ENCODE results near the gene FOXP1. TPM values are rescaled to one million over a fixed set of nuclear protein-coding genes. Genes with fewer than 3 reads are reported as not detected.

FOXP1 gene
- total and polyA plus RNA-seq, 9 of the 15 experiments (the other 6 are each of a cell fraction or from before 2014, with no cell fraction given), result 7.7 to 34.5 (median 13.7) TPM

- TF ChIP-seq CEBPB (tag; IDR thresholded peaks at IDR 0.05) (no peak), DNMT1 (IDR thresholded peaks at IDR 0.05) (no peak), TOE1 (IDR thresholded peaks at IDR 0.05; ENCODE audit: borderline replicate concordance) (no peak), TOE1 (CRISPR knock-in tag; IDR thresholded peaks at IDR 0.05; ENCODE audit: borderline replicate concordance, low read depth) (no peak)
- TF ChIP-seq, protein P1, sequence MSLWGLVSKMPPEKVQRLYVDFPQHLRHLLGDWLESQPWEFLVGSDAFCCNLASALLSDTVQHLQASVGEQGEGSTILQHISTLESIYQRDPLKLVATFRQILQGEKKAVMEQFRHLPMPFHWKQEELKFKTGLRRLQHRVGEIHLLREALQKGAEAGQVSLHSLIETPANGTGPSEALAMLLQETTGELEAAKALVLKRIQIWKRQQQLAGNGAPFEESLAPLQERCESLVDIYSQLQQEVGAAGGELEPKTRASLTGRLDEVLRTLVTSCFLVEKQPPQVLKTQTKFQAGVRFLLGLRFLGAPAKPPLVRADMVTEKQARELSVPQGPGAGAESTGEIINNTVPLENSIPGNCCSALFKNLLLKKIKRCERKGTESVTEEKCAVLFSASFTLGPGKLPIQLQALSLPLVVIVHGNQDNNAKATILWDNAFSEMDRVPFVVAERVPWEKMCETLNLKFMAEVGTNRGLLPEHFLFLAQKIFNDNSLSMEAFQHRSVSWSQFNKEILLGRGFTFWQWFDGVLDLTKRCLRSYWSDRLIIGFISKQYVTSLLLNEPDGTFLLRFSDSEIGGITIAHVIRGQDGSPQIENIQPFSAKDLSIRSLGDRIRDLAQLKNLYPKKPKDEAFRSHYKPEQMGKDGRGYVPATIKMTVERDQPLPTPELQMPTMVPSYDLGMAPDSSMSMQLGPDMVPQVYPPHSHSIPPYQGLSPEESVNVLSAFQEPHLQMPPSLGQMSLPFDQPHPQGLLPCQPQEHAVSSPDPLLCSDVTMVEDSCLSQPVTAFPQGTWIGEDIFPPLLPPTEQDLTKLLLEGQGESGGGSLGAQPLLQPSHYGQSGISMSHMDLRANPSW (CRISPR knock-in tag; IDR thresholded peaks at IDR 0.05), result no peak
- TF ChIP-seq, protein P2, sequence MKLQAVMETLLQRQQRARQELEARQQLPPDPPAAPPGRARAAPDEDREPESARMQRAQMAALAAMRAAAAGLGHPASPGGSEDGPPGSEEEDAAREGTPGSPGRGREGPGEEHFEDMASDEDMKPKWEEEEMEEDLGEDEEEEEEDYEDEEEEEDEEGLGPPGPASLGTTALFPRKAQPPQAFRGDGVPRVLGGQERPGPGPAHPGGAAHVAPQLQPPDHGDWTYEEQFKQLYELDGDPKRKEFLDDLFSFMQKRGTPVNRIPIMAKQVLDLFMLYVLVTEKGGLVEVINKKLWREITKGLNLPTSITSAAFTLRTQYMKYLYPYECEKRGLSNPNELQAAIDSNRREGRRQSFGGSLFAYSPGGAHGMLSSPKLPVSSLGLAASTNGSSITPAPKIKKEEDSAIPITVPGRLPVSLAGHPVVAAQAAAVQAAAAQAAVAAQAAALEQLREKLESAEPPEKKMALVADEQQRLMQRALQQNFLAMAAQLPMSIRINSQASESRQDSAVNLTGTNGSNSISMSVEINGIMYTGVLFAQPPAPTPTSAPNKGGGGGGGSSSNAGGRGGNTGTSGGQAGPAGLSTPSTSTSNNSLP (IDR thresholded peaks at IDR 0.05; ENCODE audit: borderline replicate concordance, low read depth, low read length), result no peak
Measured at GRCh38 chr3:70972855-70973254, 610.7 kb downstream of the FOXP1 start (continued).

DNA sequence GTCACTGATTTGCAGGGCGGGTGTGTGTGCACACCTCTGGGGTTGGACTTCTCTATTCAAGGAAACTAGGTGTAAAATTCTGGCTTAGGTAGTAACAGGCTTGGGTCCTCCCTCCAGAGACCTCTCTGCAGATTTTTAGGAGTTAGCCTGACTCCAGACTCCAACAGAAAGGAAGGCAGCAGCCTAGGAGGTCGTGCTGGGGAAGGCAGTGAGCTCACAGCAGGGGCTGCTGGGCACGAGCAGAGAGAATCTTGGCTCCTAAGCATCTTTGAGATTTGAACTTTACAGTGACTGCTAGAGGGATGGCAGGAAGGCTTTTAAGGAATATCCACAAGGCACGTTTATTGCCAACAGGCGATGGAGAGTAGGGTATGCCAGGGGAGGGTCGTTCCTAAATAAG is 612.6 kb downstream of the FOXP1 start:
- Histone ChIP-seq H3K36me3 (ENCODE audit: control insufficient read depth, insufficient read depth, low read length) (peaks cover 80% of the 10 kb centered on the region; the same call in 2 of the 3 replicates), H4K20me1 (replicated peaks; ENCODE audit: control insufficient read depth, insufficient read depth, low read length) (no peaks in the 10 kb centered on the region), H3K9me1 (ENCODE audit: control insufficient read depth, insufficient read depth, low read length) (no peaks in the 10 kb centered on the region), H3K4me3 (no peak overlapping the region), H3K4me2 (ENCODE audit: insufficient read depth, low read length) (no peak overlapping the region), H3K9ac (ENCODE audit: insufficient read depth in 1 of 2, low read depth in 2 of 2, low read length in 2 of 2) (no peak overlapping the region), H3K27me3 (ENCODE audit: control insufficient read depth in 2 of 2, insufficient read depth in 2 of 2, low read length in 2 of 2) (no peaks in the 10 kb centered on the region), H3K27ac (ENCODE audit: extremely low read depth, low read depth, low read length) (no peak overlapping the region), H3K9me3 (replicated peaks; ENCODE audit: control insufficient read depth, insufficient read depth, low read depth, low read length) (no peaks in the 10 kb centered on the region), H2AFZ (ENCODE audit: low read depth, low read length) (no peak overlapping the region), H3K79me2 (ENCODE audit: control insufficient read depth, insufficient read depth, low read length) (no peaks in the 10 kb centered on the region), H3K4me1 (replicated peaks in 1 of 2; ENCODE audit: control insufficient read depth in 2 of 2, insufficient read depth in 2 of 2, low read length in 2 of 2) (no peaks in the 10 kb centered on the region)
- POLR2A ChIA-PET, result no interaction called here
- no peak for FAIRE-seq
- no peak for ATAC-seq
- DNase-seq (ENCODE audit: extremely low read depth in 1 of 4, low spot score in 3 of 4), result no peak
- BruUV-seq (replicated peaks), result no TSS peak
- 88% methylated on average over 5 of the region's 6 CpGs for WGBS (ENCODE audit: insufficient coverage, low coverage, missing lambda C conversion rate)
- intact Hi-C loops (cut with micrococcal nuclease) (no loop called here), in situ Hi-C loops (cut with MboI) (no loop called here)
- CTCF ChIA-PET (ENCODE audit: low intra/inter-chr PET ratio), result no interaction called here
- TF ChIP-seq MEF2D (tag; conservative IDR thresholded peaks at IDR 0.05; ENCODE audit: low read depth), result no peak
- TF ChIP-seq ZNF830 (CRISPR knock-in tag; IDR thresholded peaks at IDR 0.05), result no peak
- TF ChIP-seq PTTG1 (tag; IDR thresholded peaks at IDR 0.05; ENCODE audit: low read depth), result no peak
- TF ChIP-seq ZNF444 (CRISPR knock-in tag; IDR thresholded peaks at IDR 0.05), result no peak
